GM21367 (cell line): Measurements from ENCODE around the gene TMCO2.
"Not testable (repeated sequence)": the region's sequence is repeated elsewhere in the genome, so short reads cannot be mapped to it uniquely, and the experiment has no call there.

Source experiments
- ATAC-seq: cut with Tn5 transposase; IDR thresholded peaks from one replicate; pipeline ENCODE4 v1.9.1; 2021; ENCODE audit not compliant: unreplicated experiment

The TMCO2 gene

GRCh38 chr1:40247655-40248054 lies at the start of gene TMCO2:
TSS of gene TMCO2 (plus strand) at chr1:40247937. CDS start at chr1:40247994, 57 bp downstream.
- no peak for ATAC-seq

- ATAC-seq, result no peak
These were observed 48.6 kb upstream of the TMCO2 start for GRCh38 chr1:40199126-40199525.

- no peak for ATAC-seq
These were observed 42.9 kb upstream of the TMCO2 start for GRCh38 chr1:40204856-40205255.

GRCh38 chr1:40210511-40211204 lies 37.1 kb upstream of the TMCO2 start:
- no peak for ATAC-seq

- ATAC-seq, result no peak
These were observed 29.4 kb upstream of the TMCO2 start for GRCh38 chr1:40218333-40218732.

- not testable (repeated sequence) for ATAC-seq
These were observed 26.2 kb upstream of the TMCO2 start for GRCh38 chr1:40221471-40221905.

GRCh38 chr1:40221977-40222772 lies 25.6 kb upstream of the TMCO2 start:
- no peak for ATAC-seq

- no peak for ATAC-seq
These were observed 23.7 kb upstream of the TMCO2 start for GRCh38 chr1:40224040-40224439.

- ATAC-seq, result no peak
These were observed 21.5 kb upstream of the TMCO2 start for GRCh38 chr1:40226192-40226591.

- ATAC-seq, result peak; percentile 79
These were observed 15.3 kb upstream of the TMCO2 start for GRCh38 chr1:40232444-40232843.

- ATAC-seq, result no peak
These were observed 8.1 kb upstream of the TMCO2 start for GRCh38 chr1:40239626-40240025.

- ATAC-seq, result no peak
These were observed 7.3 kb upstream of the TMCO2 start for GRCh38 chr1:40240390-40240789.

- peak; percentile 17 for ATAC-seq
These were observed 6.4 kb upstream of the TMCO2 start for GRCh38 chr1:40241362-40241761.

GRCh38 chr1:40243351-40243750 lies 4.4 kb upstream of the TMCO2 start:
- ATAC-seq, result no peak

GRCh38 chr1:40244138-40244744 lies 3.5 kb upstream of the TMCO2 start:
- ATAC-seq, result no peak

- no peak for ATAC-seq
These were observed 2.1 kb upstream of the TMCO2 start for GRCh38 chr1:40245686-40246085.

GRCh38 chr1:40248412-40248811 lies 675 bp downstream of the TMCO2 start:
- no peak for ATAC-seq

GRCh38 chr1:40251456-40251855 lies 3.7 kb downstream of the TMCO2 start:
- ATAC-seq, result no peak

- no peak for ATAC-seq
These were observed 4.9 kb downstream of the TMCO2 start for GRCh38 chr1:40252601-40253000.

GRCh38 chr1:40255231-40255630 lies 7.5 kb downstream of the TMCO2 start:
- no peak for ATAC-seq

GRCh38 chr1:40256401-40257084 lies 8.8 kb downstream of the TMCO2 start:
- no peak for ATAC-seq
